Hematopoietic multipotent progenitor cell treated with erythropoietin and hydrocortisone succinate and interleukin-3 and kit ligand, for 4 days (in vitro differentiated cells): ENCODE measurements around the gene CNKSR2.

Source experiments
- DNase-seq: peaks from one replicate; pipeline ENCODE4 v3.0.0-alpha.2; 2015

The CNKSR2 gene

DNA sequence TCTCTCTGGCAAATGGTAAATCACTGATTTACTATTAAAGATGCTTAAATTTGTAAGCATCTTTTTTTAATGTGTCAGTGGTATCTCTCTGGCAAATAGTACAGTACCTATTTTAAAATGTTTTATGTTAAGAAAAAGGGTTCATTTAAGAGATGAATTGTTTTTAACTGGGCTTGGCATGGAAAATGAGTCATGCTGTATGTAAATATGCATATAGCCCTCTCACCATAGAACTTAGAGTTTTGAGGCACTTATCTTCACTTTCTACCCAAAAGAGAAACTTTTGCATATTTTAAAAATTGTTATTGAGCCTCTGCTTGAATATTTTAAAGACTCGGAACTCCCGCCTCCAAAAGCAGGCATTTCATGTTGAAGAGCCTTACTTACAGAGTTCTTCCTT lies 246.0 kb downstream of the CNKSR2 start:
- DNase-seq: no peak

DNA sequence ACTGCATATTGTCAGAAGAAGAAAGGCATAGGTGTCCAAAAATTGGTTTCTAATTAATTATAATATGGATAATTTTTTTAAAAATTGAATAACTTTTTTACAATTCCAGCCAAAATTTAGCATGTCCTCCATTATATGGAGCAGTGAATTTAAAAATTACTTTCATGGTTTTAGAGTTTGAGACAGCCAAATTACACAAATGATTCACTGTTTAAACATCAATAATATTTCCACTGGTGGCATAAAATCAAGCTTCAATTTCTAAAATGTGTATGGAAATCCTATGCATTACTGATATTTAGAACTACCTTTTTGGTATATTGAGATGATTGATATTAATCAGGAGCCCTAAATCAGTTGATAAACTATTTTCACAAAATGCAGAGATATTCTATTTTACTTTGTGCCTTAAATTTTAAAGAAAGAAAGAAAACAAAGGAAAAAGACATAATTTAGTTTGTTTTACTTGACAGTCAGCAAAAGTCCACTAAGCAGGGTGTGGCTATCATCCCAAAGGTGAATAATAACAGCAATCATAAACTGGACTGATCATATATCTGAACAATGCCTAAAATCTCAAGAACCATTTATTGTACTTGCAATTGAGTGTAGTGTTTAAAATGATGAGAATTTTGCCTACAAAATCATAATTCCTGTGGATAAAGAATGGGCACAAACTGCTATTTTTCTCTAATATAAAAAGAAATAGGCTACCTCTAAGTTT lies 249.7 kb downstream of the CNKSR2 start:
- DNase-seq: no peak

GRCh38 chrX:21632027-21632426 lies 257.8 kb downstream of the CNKSR2 start:
- no peak for DNase-seq

DNA sequence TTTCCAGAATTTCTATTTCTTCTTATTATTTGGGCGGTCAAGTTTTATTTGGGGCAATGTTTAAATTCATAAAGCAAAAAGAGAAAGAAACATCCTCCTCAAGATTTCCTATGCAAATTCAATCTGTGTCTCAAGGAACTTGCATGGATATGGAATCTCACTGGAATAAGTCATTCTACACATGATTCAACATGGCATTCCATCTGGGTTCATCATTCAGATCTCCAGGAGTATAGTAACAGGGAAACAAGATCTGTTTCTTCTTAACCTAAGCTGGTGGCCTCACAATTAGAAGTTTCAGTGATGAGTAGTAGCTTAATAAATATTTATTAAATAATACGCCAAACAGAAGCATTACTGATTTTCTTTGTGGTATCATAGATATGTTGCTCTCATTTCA lies 264.1 kb downstream of the CNKSR2 start:
- DNase-seq: no peak

DNA sequence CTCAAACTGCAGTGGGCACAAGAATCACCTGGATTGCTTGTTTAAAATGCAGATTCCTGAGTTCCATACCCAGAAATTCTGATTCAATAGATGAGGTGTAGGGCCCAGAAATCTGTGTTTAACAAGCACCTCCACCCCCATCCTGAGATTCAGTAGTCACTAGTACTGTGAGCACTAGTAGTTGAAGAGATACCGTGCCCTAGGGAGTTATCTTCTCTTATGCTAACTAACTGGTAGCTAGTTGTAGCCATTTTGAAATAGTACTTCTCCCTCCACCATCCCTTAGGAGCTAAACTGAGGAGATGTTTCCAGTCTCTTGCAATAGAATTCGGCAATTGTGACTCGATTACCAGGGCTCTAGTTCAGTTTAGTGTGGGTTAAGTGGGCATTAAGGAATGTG lies 265.6 kb downstream of the CNKSR2 start:
- no peak for DNase-seq

GRCh38 chrX:21645431-21645830 lies 271.2 kb downstream of the CNKSR2 start:
- no peak for DNase-seq

DNA sequence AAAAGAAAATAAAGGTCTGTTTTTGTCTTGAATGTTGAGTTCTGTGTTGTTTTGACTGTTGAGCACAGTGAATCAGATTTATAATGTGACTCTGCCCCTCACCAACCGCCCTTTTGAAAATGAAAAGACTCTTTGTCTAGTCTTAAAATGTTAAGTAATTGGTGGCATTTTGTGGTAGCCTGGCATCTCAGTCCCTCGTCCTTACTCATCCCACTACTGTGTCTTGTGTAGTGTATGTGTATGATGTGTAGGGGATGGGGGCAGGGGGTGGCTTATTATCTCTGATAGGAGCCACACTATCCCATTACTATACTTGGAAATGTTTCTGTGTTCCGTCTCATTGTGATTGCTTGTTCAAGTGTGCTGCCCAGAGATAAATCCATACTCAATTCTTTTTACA lies 271.7 kb downstream of the CNKSR2 start:
- DNase-seq: no peak

- no peak for DNase-seq
These were observed 281.8 kb downstream of the CNKSR2 start for GRCh38 chrX:21655901-21656586.

GRCh38 chrX:21656587-21657317 lies 282.5 kb downstream of the CNKSR2 start:
- peak; percentile 4 for DNase-seq

DNA sequence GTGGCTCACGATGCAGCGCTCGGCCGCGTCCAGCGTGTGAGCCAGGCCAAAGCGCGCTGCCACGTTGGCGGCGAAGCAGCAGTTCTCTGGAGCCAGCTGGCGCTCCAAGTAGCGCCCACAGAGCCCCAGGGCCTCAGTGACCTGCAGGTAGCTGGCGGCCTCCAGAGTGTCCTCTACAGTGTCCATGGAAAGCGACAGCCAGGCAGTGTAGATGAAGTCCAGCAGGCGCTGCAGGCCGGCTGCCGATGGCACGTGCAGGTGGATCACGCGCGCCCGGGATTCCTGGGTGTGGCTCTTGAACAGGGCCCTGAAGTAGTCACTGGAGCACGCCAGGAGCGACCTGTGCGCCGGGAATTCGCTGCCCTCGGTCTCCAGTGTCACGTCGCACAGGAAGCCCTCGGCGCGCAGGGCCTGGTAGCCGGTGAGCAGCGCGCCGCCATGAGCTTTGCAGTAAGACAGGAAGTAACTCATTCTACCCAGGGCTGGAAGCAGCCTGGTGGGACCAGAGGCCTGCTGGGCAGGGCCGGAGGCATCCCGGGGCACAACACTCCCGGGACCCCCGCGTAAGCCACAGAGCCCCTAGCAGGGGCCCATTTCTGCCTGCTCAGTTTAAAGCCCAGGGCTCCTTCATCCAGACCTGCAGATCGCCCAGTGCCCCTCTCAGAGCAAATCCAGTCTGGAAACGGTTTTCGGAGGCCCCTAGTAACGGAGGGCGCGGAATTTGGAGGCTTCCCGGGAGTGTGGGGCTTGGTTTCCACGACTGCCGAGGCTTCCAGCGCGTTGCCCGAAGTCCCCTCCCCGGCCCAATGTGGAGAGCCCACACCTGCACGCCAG lies 283.3 kb downstream of the CNKSR2 start:
- no peak for DNase-seq

GRCh38 chrX:21658152-21658737 lies 284.0 kb downstream of the CNKSR2 start, which contains the start of gene KLHL34:
KLHL34 (minus strand) TSS chrX:21658330; CDS start chrX:21657788, 542 bp downstream.
- DNase-seq: peak; percentile 4

DNA sequence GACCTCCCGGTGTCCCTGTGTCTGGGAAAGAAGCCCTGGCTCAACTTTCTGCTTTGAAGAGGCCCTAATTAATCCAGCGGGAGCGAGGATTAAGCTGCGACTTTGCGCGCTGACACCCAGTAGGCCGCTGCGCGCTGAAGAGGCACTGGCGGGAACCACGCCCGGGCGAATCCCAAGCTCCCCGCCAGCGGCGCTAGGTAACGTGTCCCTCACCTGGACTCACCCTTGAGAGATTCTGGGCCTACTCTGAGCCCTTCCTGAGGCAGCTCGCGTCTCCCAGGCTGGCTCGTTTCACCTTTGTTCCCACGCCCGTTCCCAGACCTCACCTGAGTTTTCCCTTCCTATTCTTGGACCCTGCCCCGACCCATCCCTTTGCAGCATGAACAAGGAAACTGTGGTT lies 284.5 kb downstream of the CNKSR2 start:
- DNase-seq: no peak

- no peak for DNase-seq
These were observed 285.1 kb downstream of the CNKSR2 start for GRCh38 chrX:21659320-21659719.

DNA sequence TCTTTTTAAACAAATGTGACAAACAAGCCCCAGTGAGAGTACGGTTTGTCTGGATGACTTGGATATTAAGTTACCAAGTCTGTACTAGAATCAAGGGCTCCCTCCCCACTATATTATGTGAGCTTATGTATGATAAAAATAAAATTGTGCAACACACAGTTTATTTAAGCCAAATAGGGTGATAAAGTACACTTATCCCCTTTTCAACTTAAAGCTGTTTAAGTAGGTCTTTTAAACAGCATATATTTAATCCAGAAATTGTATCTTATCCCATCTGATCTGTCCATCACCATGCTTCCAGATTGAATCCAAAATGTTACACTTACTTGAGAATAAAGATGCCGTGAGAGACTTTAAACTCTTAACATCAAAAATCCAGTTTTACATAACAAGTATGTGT lies 285.9 kb downstream of the CNKSR2 start:
- DNase-seq: no peak

DNA sequence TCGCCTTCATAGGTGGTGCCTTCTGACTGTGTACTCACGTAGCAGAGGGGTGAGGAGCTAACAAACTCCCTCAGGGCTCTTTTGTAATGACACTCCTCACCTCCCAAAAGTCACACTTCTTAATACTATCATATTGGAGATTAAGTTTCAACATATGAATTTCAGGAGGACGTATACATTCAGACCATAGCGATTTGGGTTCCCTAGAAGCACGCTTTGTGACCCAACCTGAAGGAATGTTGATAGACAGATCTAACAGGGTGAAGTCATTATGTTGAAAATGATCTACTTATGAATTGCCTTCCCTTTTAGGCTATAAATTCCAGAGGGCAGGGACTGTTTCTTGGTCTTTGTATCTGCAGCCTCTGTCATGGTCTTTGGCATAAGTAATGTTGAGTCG lies 287.1 kb downstream of the CNKSR2 start:
- DNase-seq: no peak

DNA sequence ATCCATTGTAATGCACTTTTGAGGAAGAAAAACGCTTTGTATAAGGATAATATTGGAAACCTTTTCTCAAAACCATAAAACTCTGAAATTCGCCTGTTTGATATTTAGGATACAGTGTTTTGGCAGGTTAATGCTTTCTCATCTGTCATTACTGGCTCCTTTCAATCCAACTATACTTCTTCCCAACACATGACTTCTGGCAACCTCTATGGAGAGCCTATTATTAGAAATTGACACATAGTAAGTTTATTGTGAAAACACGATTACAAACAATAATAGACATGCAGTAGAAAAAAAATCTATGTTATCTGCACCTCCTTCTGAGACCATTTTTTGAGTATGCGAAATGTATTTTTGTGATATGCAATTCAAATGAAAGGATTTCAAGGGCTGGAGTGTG lies 288.5 kb downstream of the CNKSR2 start:
- no peak for DNase-seq

- no peak for DNase-seq
These were observed 292.0 kb downstream of the CNKSR2 start for GRCh38 chrX:21666252-21666651.

DNA sequence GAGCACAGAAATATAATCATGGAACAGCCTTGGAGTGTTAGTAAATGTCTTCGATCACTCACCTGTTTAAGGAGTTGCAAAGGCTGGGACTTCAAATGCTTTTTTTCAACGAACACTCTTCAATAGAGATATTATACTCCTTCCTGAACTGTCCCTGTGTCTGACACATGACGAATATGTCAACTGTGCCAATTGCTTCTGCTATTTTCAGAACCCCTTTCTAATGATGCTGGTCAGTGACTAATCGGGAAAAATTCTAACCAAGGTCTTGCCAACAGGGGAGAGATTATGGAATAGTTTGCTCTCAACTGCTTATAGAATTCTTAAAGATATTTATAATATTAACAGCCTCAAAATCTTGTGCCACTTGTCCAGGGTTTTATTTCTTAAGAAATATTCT lies 292.5 kb downstream of the CNKSR2 start:
- no peak for DNase-seq

DNA sequence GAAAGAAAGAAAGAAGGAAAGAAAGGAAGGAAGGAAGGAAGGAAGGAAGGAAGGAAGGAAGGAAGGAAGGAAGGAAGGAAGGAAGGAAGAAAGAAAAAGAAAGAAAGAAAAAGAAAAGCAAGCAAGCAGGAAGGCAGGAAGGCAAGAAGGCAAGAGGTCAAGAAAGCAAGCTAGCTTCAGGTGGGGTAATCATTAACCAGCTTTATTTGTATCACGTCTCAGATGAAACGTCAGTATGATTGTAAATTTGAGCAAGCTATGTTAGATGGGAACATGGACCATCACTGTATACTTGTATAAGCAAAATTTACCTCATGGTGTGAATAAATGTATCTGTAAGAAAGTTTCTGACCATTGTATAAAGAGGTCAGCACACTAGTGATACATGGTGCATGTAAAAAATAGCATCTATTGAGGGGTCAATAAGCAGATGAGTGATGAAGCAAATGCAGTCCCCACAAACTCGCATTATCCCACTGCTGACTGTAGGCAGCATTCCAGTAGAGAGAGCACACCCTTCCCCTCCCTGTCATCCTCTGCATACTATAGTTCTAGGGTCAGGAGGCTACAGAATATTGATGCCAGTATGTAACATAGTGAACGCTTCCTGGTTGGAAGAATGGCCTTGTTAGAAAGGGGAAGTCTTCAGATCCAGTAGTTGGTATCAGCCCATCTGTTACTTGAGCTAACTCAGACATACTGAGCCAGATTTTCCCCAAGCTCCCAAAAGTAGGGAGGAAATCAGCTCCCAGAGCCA lies 300.4 kb downstream of the CNKSR2 start:
- no peak for DNase-seq

GRCh38 chrX:21675931-21676330 lies 301.7 kb downstream of the CNKSR2 start:
- no peak for DNase-seq

GRCh38 chrX:21678048-21678612 lies 303.9 kb downstream of the CNKSR2 start:
- no peak for DNase-seq
